GM04503 (cell line): Measurements from ENCODE around the gene FEM1C.

Experiments
- DNase-seq: peaks from one replicate; pipeline ENCODE4 v3.0.0-alpha.2; 2012; ENCODE audit warnings: low read depth

FEM1C gene

DNA sequence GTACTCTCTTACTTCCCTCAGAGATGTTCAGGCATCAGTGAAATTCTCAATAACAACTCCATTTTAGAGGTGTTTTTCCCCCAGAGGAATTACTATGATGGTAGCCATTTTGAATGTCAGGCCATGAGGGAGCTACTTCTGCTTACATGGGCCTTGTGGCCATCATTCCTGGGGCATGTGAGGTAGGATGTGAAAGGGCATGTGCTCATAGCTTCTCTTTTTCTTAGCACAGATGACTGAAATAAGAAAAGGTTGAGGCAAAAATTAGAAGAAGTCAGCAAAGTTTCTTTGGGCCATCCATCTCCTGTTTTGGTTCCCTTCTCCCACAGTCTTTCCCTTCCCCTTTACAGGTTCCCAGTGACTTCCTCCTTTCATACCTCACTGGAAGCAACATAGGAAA lies 68.8 kb downstream of the FEM1C start:
- DNase-seq: no peak

DNA sequence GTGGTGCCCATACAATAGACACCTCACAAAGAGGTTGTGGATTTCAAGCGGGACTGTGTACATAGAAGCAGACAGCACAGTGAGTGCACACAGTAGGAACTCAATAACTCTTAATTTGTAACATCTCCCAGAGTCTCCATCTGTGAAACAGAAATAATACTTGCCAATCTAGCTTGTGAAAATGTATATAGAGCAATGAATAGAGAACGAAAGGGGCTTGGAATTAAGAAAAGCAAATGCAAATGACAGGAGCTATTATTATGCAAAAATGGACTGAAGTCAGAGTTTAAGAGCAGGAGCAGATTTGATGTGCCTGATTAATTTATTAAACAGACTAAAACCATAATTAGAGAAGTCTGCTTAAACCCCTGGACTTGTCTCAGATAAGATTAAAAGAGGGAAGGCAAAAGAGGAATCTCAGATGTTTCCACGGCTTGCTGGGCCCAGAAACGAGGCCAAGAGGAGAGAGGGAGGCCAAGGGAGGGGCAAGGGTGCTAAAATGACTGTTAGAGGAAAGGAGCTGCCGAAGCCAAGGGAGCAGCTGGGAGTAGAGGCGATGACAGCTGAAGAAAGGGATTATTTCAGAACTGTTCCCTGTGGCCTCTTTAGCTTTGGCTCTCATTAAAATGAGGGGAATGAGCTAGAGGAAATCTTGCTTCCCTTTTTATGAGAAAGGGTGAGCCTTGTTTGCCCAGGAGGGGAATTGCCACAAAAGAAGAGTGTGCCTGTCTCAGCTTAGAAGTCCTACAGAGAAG lies 72.1 kb downstream of the FEM1C start:
- no peak for DNase-seq

DNA sequence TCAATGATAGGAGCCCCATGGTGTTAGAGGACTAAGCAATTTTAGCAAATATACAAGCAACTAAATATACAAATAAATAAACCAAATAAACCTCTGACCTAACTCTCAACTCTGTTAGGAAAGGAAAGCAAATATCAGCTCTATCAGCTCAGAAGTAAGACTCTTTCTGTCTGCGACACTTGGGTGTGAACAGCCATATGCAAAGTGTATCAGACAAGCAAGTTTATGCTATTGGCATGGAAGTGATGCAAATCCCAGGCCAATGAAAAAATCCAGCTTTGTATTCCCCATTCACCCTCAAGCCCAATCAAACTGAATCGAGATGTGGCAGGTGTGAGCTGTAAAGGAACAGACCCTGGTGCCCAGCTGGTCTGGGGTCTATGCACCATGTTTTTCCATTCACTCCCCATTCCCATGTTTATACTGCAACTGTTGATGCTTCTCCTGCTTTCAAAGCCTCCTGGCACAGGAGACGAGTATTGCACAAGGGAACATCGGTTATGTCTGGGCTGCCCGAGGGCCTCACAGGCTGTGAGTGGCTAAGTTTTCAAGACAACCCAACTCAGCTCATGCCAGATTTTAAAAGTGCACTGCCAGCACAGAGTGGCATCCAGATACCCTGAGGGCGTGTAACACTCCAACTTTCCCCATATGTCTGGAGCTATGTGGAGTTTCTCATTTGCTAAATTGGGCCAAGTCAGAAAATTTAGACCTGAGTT lies 73.1 kb downstream of the FEM1C start:
- no peak for DNase-seq

DNA sequence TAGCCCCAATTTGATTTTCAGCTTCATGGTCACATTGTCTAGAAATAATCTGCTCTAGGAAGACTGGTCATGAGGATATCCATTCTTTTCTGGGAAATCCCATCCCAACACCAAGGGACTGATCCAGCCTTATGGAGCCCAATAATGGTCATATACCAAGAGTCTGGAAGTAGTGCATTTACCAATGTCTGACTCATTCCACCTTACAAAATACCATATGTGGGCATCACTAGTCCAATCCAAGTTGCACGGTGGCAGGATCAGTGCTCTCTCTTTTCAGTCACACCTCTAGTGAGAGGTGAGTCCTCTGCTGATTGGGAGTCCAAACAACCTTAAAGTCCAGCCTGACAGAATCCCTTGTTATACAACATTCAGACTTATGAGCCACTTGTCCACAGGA lies 73.7 kb downstream of the FEM1C start:
- DNase-seq: no peak
